H1 (cell line): ENCODE results near the gene KIF5A. TPM values are rescaled to one million over a fixed set of nuclear protein-coding genes. Genes with fewer than 3 reads are reported as not detected.

Experiments
- EGR1 ChIP-seq: IDR thresholded peaks from 2 replicates; pipeline ENCODE4 v1.6.1; 2011; ENCODE audit warnings: low read depth, low read length, borderline replicate concordance
- JUND ChIP-seq: IDR thresholded peaks from 2 replicates; pipeline ENCODE4 v1.6.1; 2011; ENCODE audit warnings: mild to moderate bottlenecking, improper control_type of control experiment, low read length
- MAFK ChIP-seq: IDR thresholded peaks from 2 replicates; pipeline ENCODE4 v1.6.1; 2012; ENCODE audit warnings: low read depth, mild to moderate bottlenecking, improper control_type of control experiment, low read length
- NRF1 ChIP-seq: IDR thresholded peaks from 2 replicates; pipeline ENCODE4 v1.6.1; 2011; ENCODE audit warnings: mild to moderate bottlenecking, low read depth, low read length, improper control_type of control experiment
- PHF8 ChIP-seq: fragments of 200-600 bp; sonication (generic); conservative IDR thresholded peaks from 2 replicates; pipeline ENCODE4 v1.7.1; 2012; ENCODE audit warnings: low read depth, mild to moderate bottlenecking, inconsistent platforms, low read length, moderate library complexity
- POLR2A ChIP-seq, 2 experiments: IDR thresholded peaks; 1 replicate in 1 of 2; 2 replicates in 1 of 2; pipeline ENCODE4 v1.6.1; 2011; ENCODE audit warnings: low read depth in 2 of 2, low read length in 2 of 2, mild to moderate bottlenecking in 2 of 2; ENCODE audit errors: control extremely low read depth in 1 of 2
- RXRA ChIP-seq: IDR thresholded peaks from 2 replicates; pipeline ENCODE4 v1.6.1; 2011; ENCODE audit warnings: low read depth, mild to moderate bottlenecking, low read length, moderate library complexity; ENCODE audit not compliant: insufficient read depth
- TCF12 ChIP-seq: IDR thresholded peaks from 2 replicates; pipeline ENCODE4 v1.6.1; 2011; ENCODE audit warnings: low read depth, mild to moderate bottlenecking, low read length
- polyA plus RNA-seq, 7 experiments: library from polyadenylated mRNA; depleted of rRNA in 3 of 7; stranded (reverse) in 5 of 7; unstranded in 2 of 7; fragments of >200 nt in 5 of 7; fragments of 200-250 nt in 2 of 7; gene quantifications; 1 replicate in 5 of 7; 2 replicates in 1 of 7; 4 replicates in 1 of 7; pipeline versions ENCODE4 v1.2.1 to v1.2.3, GENCODE V29; 2011 to 2013; ENCODE audit warnings: missing spikeins in 2 of 7, mixed read lengths in 2 of 7
- total RNA-seq: library from RNA; stranded (reverse); fragmentation: NEBNext Ultra II Directional; extraction: Animal tissue kit (Norgen Biotek cat#: 25700); gene quantifications from 2 replicates; pipeline ENCODE4 v1.2.1, GENCODE V29; 2021

Gene KIF5A
- total and polyA plus RNA-seq, 2 of the 8 experiments (the other 6 are each of a cell fraction or from before 2014, with no cell fraction given), result 10.7 to 21.9 TPM

DNA sequence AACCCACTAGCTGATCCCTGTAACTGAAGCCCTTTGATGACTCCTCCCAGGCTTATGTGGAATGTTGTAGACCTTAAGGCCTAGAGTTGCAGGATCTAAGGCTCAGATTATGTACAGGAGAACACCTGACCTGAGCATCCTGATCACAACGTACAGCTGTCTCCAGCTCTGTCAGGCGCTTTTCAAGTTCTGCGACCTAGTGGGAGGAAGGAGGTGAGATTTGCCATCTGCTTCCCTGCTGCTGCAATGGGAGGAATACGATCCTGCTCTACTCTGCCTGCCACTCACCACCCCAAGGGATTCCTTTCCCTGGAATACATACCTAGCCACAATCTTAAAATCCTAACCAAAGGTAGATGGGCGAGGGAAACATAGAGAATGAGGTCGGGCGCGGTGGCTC is 16.7 kb upstream of the KIF5A start (continued):
- TF ChIP-seq POLR2A (IDR thresholded peaks at IDR 0.05; ENCODE audit: control extremely low read depth in 1 of 2, low read depth in 2 of 2, low read length in 2 of 2), result no peak
- no peak for TF ChIP-seq TCF12
- TF ChIP-seq EGR1, result no peak
- no peak for TF ChIP-seq PHF8
- no peak for TF ChIP-seq RXRA
- no peak for TF ChIP-seq NRF1
- no peak for TF ChIP-seq MAFK
- TF ChIP-seq JUND, result no peak
